Left renal pelvis (tissue), 4 donors: Measurements from ENCODE around the gene PPFIA2. TPM values are rescaled to one million over a fixed set of nuclear protein-coding genes. Genes with fewer than 3 reads are reported as not detected.

ENCODE experiments used
- DNase-seq, 4 donors: peaks; one replicate each; pipeline ENCODE4 v3.0.0-alpha.2; 2013; ENCODE audit warnings: low read depth in 4 of 4, low spot score in 3 of 4
- polyA plus RNA-seq, 4 donors: library from polyadenylated mRNA; unstranded; fragments of 120-200 nt; gene quantifications; one replicate each; pipeline ENCODE4 v1.2.1, GENCODE V29; 2013; ENCODE audit not compliant: insufficient read length in 4 of 4

The PPFIA2 gene
- polyA plus RNA-seq, 4 donors = 2.9 to 6.5 (median 4.7) TPM

DNA sequence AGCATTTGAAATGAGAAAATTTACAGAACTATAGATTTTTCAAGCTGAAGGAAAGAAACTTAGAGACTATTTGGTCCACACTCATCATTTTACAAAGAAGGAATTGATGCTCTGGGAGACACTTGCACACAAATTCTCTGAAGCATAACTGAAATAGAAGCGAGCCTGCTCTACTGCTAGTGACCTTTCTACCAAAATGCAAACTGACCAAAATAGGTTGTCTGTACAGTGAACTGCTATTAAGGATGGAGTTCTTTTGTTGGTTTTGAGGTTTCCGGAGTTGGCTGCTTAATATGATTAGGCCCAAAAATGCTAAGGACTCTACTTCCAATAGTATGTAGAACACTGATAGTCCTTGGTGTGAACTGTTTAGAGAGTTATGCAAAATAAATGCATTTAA is 194.9 kb downstream of the PPFIA2 start:
- no peak for DNase-seq

DNA sequence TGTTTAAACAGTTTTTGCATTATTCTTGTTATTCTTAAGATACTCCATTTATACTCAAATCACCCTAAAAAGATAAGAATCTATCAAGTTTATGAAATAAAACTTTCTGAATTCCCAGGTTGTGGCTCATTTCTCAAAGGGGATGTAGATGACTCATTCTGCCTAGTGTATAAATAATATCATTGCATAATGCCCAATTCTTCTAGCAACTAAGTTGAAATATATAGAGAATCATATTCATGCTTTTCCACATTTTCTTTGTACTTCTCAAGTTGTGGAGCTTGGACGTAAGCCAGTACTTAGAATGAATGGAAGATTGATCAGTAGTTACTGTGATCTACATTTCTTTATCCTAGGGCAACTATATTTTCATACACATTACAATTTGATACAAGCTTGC is 201.1 kb downstream of the PPFIA2 start:
- DNase-seq = no peak

DNA sequence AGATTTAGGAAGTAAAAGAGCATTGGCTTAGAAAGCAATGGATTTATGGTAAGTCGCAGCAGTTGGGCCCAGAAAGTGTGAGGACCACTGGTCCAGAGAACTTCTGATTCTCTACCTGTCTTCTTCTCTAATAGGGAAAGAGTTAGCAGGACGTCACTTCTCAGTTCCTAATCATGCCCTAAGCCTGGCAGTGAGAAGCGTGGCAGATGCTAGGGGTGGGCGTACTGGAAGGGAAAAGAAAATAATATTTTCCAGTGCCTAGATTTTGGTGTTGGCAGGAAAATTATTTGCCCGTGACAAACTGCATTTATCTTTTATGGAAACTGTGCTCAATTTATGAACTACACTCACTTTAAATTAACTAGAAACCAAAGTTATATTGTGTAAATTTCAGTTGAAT is 212.3 kb downstream of the PPFIA2 start:
- no peak for DNase-seq

DNA sequence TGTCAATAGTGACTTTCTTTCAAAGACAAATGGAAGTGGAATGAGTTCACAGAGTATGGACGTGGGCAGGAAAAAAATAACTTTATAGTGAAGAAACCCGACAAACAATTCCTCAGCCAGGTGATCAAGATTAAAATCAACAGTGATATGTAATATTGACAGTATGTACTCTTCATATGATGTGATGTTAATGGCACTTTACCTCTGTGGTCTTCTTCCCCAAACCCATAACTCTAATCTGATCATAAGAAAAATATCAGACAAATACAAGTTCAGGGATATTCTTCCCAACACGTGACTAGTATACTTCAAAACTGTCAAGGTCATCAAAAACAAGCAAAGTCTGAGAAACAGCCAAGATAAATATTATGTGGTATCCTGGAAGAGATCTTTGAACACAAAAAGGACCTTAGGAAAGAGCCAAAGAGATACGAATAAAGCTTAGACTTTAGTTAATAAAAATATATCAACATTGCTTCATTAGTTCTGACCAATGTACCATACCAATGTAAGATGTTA is 215.5 kb downstream of the PPFIA2 start:
- no peak for DNase-seq

DNA sequence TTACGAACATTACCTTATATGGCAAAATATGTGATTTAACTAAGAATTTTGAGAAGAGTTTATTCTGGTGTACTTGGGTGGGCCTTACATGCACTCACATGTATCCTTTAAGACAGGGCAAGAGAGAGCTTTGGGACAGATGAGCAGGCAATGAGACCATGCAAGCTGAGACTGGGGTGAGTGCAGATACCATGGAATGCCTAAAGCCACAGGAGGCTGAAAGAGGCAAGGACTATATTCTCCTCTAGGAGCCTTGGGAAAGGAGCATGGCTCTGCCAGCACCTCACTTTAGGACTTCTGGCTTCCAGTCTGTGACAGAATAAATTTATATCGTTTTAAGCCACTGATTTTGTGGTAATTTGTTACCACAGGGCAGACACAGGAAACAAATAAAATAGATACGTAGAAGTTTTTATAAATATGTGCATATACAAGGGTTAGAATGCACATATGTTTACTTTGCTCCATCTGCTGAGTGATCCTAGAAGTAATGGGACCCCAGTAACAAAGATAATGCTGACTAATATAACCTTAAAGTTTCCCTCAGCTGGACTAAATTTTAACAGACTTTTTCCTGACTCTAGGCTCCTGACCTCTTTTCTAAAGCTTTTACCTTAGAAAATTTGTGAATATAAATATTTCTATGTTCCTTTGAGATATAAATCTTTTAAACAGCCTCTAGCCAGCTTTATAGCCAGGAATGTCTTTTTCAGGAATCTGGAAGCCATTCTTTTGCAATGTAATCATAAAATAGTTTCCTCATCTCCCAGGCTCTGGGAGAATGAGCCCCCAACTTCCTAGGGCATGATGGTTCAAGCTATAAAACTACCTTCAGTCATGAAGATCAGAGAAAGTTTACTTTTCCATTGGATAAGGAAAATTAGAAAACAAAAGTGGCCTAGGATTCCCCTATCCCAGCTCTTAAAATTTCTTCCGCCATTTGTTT is 216.8 kb downstream of the PPFIA2 start:
- DNase-seq = no peak

DNA sequence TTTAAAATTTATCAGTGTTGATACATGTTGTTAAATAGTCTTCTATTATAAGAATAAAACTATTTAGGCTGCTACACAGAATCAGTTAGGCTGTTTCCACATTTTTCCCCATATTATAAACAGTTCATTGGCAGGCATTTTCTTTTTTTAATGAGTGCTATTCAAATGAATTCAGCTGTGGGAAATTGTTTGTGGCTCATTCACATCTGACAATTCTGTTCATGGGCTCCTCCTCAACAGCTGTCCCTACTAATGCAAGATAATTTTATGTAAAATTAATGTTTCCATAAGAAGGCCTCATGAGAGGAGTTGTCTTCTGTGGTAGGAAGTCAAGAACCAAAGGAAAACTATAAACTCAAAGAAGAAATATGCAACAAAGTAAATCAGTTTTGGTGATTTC is 218.0 kb downstream of the PPFIA2 start:
- DNase-seq = no peak

DNA sequence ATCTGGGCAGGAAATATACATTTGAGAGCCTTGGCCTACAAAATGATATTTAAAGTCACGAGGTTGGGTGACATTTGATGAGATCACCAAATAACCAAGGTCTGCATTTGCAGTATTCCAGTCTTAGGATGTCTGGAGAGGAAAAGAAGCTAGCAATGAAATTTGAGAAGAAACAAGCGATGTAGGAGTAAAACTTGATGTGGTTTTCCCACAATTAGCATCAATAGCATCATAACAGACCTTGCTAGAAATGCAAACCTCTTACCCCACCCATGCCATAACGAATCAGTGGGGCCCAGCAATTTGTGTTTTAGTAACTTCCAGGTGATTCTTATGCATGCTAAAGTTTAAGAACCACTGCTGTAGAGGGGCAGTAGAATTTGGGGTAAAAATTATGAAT is 219.9 kb downstream of the PPFIA2 start:
- DNase-seq = no peak

DNA sequence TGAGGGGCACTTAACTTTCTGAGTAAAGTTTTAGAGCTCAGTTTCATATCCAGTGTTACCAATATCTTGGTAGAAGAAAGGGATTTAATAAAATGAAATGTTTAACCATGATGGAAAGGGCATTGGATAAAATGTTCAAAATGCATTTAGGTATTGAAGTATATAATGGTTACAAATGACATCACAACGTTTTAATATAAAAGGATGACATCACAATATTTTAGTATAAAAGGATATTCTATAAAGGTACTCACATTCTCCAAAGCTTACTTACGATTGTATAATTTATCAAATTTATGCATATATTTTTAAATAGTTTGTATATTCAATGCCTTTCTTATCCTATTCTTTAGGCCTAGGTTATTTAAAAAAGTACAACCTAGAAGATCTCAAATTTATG is 226.1 kb downstream of the PPFIA2 start:
- no peak for DNase-seq

DNA sequence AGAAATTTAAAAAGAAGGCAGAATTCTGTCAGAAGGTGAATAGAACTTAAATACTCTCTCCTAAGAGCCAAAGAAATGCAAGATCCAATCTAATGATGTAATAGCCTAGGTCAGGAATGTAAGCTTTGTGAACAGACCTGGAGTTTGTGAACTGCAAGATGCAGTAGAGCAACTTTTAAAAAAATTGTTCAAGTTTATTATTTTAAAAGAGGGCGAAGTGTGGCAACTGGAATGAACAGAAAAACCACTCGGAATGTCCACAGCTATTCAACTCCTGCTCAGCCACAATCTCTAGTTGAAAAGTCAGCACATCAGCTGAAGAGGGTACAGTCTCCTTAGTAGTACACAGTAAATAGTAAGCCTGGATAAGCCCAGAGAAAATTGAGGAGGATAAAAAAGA is 228.8 kb downstream of the PPFIA2 start:
- DNase-seq = no peak

DNA sequence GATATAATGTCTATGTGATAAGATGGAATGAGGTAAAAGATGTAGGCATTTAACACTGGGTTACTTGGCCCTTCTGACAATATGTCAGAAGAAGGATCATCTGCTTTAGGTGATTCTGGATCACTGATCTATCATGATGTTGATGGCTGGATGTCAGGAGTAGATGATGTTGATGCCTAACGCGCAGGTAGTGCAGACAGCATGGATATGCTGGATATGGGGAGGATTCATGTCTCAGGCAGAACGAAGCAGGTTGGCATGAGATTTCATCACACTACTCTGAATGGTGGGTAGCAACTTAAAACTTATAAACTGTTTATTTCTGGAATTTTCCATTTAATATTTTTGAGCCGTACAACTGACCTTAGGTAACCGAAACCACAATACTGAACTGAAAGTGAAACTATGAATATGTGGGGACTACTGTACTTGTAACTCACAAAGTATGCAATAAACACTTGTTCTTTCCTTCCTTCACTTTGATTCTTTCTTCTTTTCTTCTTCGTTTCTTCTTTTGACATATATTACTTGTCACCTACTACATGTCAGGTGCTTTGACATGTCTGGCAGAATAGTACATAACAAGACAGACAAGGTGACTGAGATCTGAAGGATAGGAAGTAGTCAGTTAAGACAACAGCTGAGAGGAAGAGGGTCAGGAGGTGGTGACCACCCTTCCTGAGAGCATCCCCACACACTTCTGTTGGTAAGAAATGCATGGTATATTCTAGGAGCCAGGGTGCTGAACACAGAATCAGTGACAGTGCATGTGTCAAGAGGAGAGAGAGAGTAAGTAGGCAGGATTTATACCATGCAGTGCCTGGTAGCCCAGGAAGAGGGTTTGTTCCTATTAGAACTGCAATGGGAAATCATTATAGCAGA is 238.8 kb downstream of the PPFIA2 start:
- no peak for DNase-seq

DNA sequence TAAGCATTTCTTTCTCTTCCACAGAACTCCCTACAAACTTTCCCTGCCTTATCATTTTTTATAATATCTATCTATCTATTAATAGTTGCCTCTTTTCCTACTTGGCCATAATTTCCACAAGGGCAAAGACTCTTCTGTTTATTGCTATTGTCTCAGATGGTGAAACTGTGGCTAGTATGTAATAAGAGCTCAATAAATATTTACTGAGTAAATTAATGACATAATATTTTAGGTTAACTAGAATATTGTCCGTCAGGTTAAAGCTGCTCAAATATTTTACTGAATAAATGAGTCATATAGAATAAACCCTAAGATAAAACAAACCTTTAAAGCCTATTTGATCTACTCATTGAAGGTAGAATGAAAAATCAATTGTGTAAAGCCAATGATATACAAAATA is 240.5 kb downstream of the PPFIA2 start:
- no peak for DNase-seq

DNA sequence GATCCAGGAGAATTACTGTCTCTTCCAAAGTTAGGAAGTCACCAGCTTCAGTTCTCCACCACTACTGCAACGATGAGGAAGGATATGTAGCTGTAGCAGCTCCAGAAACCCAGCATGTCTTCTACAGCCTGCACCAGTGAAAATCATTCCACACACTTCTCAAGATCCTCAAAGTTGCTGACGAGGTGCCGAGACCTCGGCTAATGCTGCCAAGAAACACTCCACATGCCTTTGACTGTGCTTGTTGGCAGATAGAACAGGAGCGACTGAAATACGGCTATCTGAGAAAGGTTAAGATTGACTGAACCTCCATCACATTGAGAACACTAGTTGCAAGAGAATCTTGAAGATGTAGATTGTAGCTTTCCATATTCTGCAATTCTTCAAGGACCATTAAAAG is 241.9 kb downstream of the PPFIA2 start:
- DNase-seq = no peak

DNA sequence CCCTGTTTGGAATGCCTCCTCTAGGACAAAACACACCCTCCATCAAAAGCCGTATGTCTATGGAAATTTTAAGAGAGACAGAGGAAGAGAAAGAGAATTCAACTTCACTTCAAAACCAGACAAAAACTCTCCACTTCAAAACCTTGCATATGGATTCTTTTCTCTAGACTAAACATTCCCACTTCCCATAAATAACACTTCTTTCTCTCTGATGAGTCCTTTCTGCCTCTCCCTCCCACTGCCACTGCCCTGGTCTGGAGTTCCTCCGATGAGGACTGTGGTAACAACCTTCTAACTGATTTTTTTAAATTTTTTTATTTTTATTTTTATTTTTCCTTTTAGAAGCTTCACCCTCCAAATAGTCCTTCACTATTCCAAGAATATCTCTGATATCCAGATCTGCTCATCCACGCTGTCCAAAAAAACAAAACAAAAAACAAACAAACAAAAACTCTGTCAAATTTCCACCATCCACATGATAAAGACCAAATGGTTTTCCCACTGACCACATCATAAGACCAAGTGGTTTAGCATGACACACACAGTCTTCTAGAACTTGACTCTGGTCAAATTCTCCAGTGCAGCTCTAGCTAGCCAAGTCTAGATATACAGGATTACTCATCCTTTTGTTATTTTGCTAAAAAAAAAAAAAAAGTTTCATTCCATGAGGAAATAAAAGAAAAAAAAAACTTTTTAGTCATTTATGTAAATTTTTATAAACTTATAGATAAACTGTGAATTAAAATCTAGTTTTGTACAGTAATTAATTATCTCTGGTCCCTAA is 256.0 kb downstream of the PPFIA2 start:
- DNase-seq = no peak

DNA sequence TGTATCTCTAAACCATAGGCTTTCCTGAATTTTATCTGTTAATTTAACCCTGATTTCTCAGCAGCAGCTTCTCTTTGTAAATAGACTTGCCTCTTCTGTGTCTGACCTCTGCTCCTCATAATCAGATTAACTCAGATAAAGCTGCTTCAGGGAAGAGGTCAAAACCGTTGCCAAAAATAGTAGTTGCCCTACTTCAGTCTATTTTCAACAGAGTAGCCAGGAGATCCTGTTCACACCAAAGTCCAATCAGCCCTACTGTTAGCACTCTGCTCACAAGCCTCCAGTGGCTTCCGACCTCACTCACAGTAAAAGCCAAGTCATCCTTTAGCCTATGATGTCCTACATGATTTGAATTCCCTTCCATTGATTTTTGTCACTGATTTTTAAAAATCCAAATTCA is 258.4 kb downstream of the PPFIA2 start:
- DNase-seq = no peak

DNA sequence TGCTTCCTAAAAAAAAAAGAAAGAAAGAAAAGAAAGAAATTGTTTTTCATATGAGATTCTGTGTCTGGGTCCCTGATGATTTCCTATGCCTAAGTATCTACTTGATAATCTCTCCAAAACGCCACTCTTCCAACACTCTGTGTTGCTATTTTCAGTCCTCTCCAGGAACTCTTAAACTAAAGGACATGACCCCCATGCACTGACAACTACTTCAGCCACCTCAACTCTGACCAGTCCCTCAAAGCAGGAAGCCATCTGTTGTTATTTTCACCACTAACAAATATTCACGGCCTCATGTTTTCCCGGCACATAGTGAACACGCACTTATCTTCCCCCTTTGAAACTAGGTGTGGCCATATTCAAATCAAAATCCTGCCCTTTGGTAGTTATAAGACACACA is 259.3 kb downstream of the PPFIA2 start:
- DNase-seq = no peak

DNA sequence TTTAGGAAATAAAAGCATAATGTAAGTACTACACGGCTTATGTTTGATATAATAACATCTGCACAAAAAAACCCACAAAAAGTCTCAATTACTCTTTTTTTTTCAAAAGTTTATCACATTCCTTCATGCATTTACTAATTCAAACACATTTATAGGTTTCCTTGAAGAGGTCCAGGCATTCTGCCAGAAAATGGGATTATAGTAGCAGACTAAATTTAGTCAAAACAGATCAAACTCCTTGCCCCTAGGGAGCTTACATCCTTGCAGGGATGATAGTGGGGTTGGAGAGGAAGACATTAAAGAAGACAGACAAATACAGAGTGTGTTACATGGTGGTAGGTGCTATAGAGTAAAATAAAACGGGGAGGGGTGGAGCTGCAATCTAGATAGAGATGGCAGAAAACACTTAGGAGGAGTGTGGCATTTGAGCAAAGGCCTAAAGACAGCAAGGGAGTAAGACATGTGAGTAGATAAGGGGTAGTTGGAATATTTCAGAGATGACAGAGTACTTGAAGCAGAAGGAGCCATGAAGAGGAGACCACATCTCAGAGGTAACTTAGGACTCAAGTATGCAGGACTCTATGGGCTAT is 266.9 kb downstream of the PPFIA2 start:
- no peak for DNase-seq

DNA sequence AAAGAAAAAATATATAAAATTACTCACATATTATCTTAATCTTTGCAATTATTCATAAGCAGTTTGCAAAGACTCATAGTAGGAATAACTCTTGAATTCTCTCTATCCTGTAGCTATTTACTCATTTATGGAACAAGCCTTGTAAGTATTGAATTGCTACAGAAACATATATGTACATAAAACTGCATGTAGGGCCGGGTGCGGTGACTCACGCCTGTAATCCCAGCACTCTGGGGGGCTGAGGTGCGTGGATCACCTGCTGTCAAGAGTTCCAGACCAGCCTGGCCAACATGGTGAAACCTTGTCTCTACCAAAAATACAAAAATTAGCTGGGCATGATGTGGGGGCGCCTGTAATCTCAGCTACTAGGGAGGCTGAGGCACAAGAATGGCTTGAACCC is 286.2 kb downstream of the PPFIA2 start:
- no peak for DNase-seq

DNA sequence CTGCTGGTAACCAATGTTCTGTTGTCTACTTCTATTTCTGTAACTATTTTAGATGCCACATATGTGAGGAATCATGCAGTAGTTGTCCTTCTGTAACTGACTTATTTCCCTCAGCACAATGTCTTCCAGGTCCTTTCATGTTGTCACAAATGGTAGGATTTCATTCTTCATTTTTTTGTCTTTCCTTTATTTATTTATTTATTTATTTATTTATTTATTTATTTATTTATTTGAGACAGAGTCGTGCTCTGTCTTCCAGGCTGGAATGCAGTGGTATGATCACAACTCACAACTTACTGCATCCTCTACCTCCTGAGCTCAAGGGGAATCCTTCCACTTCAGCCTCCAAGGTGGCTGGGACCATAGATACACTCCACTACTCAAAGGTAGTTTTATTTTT is 288.2 kb downstream of the PPFIA2 start:
- no peak for DNase-seq

DNA sequence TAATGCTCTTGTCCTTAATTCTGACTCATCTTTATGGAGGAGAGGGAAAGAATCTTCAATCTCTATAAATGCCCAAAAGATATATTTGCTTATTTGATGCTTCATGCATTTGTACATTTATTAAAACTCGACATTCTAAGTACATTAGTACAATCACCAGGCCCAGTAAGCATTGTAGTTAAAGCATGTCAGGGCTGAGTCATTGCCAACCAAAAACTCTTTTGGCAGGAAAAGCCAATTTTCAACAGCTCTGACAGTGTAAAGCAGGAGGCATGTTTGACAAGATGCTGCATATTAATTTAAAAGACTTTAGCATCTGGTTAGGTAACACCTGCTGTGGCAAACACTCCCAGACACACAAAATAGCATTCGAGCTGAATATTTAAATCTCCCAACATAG is 290.9 kb downstream of the PPFIA2 start:
- DNase-seq = no peak

DNA sequence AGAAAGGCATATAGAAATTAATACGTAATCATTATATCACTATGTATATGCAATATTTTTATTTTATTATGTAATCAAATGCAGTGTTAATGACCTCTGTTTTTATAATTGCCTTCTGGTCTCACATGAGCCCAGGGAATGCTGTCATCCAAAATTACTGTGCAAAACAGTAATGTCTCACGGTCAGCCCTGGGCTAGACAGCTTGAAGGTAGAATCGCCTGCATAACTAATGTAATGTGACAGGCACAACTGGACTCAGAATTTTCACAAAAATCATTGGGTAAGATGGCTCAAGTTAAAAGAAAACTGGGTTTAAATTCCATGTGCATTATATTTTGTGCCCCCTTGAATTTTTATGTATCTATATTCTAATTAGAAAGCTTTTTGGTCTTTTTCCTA is 293.3 kb downstream of the PPFIA2 start:
- no peak for DNase-seq
